ENCODE data around the gene KIF27. TPM values are rescaled to one million over a fixed set of nuclear protein-coding genes. Genes with fewer than 3 reads are reported as not detected.

KIF27 gene
- total and polyA plus RNA-seq, 10 of the 15 experiments (the other 5 are each of a cell fraction or from before 2014, with no cell fraction given) = 0.64 to 3.3 (median 1.3) TPM

DNA sequence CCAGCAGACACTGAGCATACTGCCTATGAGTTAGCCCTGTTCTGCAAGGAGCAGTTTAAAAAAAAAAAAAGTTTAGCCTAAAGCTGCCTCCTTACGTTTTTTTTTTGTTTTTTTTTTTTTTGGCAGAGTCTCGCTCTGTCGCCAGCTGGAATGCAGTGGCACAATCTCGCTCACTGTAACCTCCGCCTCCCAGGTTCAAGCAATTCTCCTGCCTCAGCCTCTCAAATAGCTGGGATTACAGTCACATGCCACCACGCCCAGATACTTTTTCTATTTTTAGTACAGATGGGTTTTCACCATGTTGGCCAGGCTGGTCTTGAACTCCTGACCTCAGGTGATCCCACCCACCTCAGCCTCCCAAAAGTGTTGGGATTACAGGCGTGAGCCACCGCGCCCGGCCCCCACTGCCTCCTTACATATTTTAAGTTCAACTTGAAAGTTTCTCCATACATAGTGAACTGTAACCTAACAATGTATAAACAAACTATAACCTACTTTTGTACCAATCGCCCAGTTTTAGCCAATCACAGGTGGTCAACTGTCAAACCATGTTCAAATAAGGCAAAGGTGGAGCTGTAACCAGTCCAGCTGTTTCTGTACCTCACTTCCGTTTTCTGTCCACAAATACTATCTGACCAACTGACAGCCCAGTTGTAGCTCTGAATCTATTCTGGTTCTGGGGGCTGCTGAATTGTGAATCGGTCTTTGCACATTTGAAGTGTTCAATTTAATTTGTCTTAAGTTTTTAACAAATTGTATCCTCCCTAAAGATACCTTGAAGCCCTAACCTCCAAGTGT, 120.8 kb downstream of the KIF27 start:
- TF ChIP-seq TCF3 (IDR thresholded peaks at IDR 0.05; ENCODE audit: borderline replicate concordance, insufficient read depth, low read depth, low read length) (no peak), RB1 (IDR thresholded peaks at IDR 0.05; ENCODE audit: borderline replicate concordance) (no peak)
- BruUV-seq (replicated peaks) = no TSS peak
- H2AFZ ChIP-seq (ENCODE audit: control insufficient read depth, low read depth, low read length) = no peak overlapping the region
- RAD21 ChIA-PET (ENCODE audit: unreplicated experiment) = no interaction called here
- H3K4me2 ChIP-seq (ENCODE audit: control insufficient read depth, insufficient read depth) = no peak overlapping the region
- no peaks in the 10 kb centered on the region for H3K79me2 ChIP-seq (ENCODE audit: control insufficient read depth, insufficient read depth, low read length)
- H4K20me1 ChIP-seq (ENCODE audit: control insufficient read depth, insufficient read depth) = no peaks in the 10 kb centered on the region
- DNase-seq (ENCODE audit: low read depth, low spot score) = no peak
- no peak for FAIRE-seq
- H3K27ac ChIP-seq (ENCODE audit: control insufficient read depth, insufficient read depth) = no peak overlapping the region
- no peaks in the 10 kb centered on the region for H3K27me3 ChIP-seq (replicated peaks in 1 of 2; ENCODE audit: control insufficient read depth in 2 of 2, insufficient read depth in 2 of 2, low read length in 1 of 2)
- no peaks in the 10 kb centered on the region for H3K9me3 ChIP-seq (replicated peaks; ENCODE audit: control insufficient read depth, insufficient read depth, low read length)
- no peaks in the 10 kb centered on the region for H3K4me1 ChIP-seq (ENCODE audit: control insufficient read depth, insufficient read depth, low read length)
- no peaks in the 10 kb centered on the region for H3K36me3 ChIP-seq (ENCODE audit: control insufficient read depth in 2 of 2, insufficient read depth in 2 of 2, low read length in 1 of 2)
- intact Hi-C loops (cut with micrococcal nuclease; ENCODE audit: unreplicated experiment) (no loop called here), in situ Hi-C loops (cut with MboI) (no loop called here)
- CTCF ChIA-PET = interaction anchor here (0.6 kb wide), 1 partner anchor 114 kb away, joined by 4 read pairs; no protein-coding TSS in a partner anchor
- POLR2A ChIA-PET = interaction anchor here (0.6 kb wide), 1 partner anchor 83 kb away, joined by 7 read pairs; no protein-coding TSS in a partner anchor
- H3K4me3 ChIP-seq = no peak overlapping the region
- H3K9ac ChIP-seq (ENCODE audit: control insufficient read depth, insufficient read depth, low read length) = no peak overlapping the region
- 75% methylated on average over 11 of the region's 13 CpGs for WGBS (ENCODE audit: insufficient coverage, insufficient replicate concordance, low lambda C conversion rate, missing lambda C conversion rate)
- SMC1A ChIA-PET (ENCODE audit: uncharacterized antibody, unreplicated experiment) = no interaction called here
- no peak for ATAC-seq

DNA sequence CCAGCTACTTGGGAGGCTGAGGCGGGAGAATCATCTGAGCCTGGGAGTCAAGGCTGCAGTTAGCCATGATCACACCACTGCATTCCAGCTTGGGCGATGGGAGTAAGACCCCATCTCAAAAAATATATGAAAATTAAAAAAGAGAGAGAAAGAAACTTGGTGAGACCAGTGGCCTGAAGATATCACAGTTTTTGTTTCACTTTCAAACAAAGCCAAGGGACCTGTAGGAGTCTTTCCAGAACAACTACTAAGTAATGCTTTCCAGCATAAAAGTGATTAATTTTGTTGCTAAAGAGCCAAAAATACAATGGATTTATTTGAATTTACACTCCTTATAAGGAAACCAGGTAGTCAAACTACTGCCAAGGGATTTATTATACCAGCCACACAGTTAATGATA, 127.2 kb downstream of the KIF27 start:
- H3K4me3 ChIP-seq = no peak overlapping the region
- in situ Hi-C loops (cut with MboI) = no loop called here
- no peaks in the 10 kb centered on the region for H3K9me3 ChIP-seq (replicated peaks; ENCODE audit: control insufficient read depth, insufficient read depth, low read length)
- CTCF ChIA-PET = interaction anchor here (1.0 kb wide), 1 partner anchor 173 kb away, joined by 4 read pairs; no protein-coding TSS in a partner anchor
- H3K4me2 ChIP-seq (ENCODE audit: control insufficient read depth, insufficient read depth) = peak overlapping the region; percentile 13; the same call in 1 of the 2 replicates
- SMC1A ChIA-PET (ENCODE audit: uncharacterized antibody, unreplicated experiment) = no interaction called here
- no peak overlapping the region for H3K9ac ChIP-seq (ENCODE audit: control insufficient read depth, insufficient read depth, low read length)
- RAD21 ChIA-PET (ENCODE audit: unreplicated experiment) = no interaction called here
- H3K27ac ChIP-seq (ENCODE audit: control insufficient read depth, insufficient read depth) = no peak overlapping the region
- H3K36me3 ChIP-seq (ENCODE audit: control insufficient read depth in 2 of 2, insufficient read depth in 2 of 2, low read length in 1 of 2) = no peaks in the 10 kb centered on the region
- no peaks in the 10 kb centered on the region for H4K20me1 ChIP-seq (ENCODE audit: control insufficient read depth, insufficient read depth)
- peak; percentile 46; the same call in 1 of the 3 replicates for ATAC-seq
- intact Hi-C loops (cut with micrococcal nuclease; ENCODE audit: unreplicated experiment) = no loop called here
- peak; percentile 62 for FAIRE-seq
- no peak for DNase-seq (ENCODE audit: low read depth, low spot score)
- WGBS (ENCODE audit: insufficient coverage, insufficient replicate concordance, low lambda C conversion rate, missing lambda C conversion rate) = 63% methylated on average over 2 of the region's 2 CpGs
- H3K79me2 ChIP-seq (ENCODE audit: control insufficient read depth, insufficient read depth, low read length) = no peaks in the 10 kb centered on the region
- POLR2A ChIA-PET = no interaction called here
- peak overlapping the region; percentile 71 for H2AFZ ChIP-seq (ENCODE audit: control insufficient read depth, low read depth, low read length)
- no peaks in the 10 kb centered on the region for H3K27me3 ChIP-seq (replicated peaks in 1 of 2; ENCODE audit: control insufficient read depth in 2 of 2, insufficient read depth in 2 of 2, low read length in 1 of 2)
- BruUV-seq (replicated peaks) = no TSS peak
- H3K4me1 ChIP-seq (ENCODE audit: control insufficient read depth, insufficient read depth, low read length) = no peaks in the 10 kb centered on the region
- no peak for TF ChIP-seq MEF2B (IDR thresholded peaks at IDR 0.05; ENCODE audit: partially characterized antibody, poor library complexity, severe bottlenecking)
- TF ChIP-seq RAD51 (IDR thresholded peaks at IDR 0.05) = no peak
- no peak for TF ChIP-seq RAD21 (IDR thresholded peaks at IDR 0.05; ENCODE audit: insufficient read depth, low read depth, low read length)
- TF ChIP-seq SUPT20H (IDR thresholded peaks at IDR 0.05; ENCODE audit: borderline replicate concordance, control insufficient read depth, low read depth, low read length) = no peak
- TF ChIP-seq, protein P1, sequence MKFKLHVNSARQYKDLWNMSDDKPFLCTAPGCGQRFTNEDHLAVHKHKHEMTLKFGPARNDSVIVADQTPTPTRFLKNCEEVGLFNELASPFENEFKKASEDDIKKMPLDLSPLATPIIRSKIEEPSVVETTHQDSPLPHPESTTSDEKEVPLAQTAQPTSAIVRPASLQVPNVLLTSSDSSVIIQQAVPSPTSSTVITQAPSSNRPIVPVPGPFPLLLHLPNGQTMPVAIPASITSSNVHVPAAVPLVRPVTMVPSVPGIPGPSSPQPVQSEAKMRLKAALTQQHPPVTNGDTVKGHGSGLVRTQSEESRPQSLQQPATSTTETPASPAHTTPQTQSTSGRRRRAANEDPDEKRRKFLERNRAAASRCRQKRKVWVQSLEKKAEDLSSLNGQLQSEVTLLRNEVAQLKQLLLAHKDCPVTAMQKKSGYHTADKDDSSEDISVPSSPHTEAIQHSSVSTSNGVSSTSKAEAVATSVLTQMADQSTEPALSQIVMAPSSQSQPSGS (IDR thresholded peaks at IDR 0.05; ENCODE audit: low read length) = no peak
- TF ChIP-seq POLR2AphosphoS5 (IDR thresholded peaks at IDR 0.05; ENCODE audit: low read length) = no peak
- TF ChIP-seq TAF1 (IDR thresholded peaks at IDR 0.05; ENCODE audit: borderline replicate concordance, low read depth, low read length) = no peak
- TF ChIP-seq EZH2 (IDR thresholded peaks at IDR 0.05; ENCODE audit: borderline replicate concordance, control insufficient read depth, low read depth, low read length) = no peak
- TF ChIP-seq FOXM1 (IDR thresholded peaks at IDR 0.05; ENCODE audit: low read depth, low read length) = no peak
- TF ChIP-seq NRF1 (conservative IDR thresholded peaks at IDR 0.05; ENCODE audit: low read depth, low read length) = no peak
- TF ChIP-seq RELA (IDR thresholded peaks at IDR 0.05; ENCODE audit: borderline replicate concordance, partially characterized antibody) = no peak
- TF ChIP-seq NFYA (IDR thresholded peaks at IDR 0.05; ENCODE audit: borderline replicate concordance, low read depth, low read length) = no peak
- TF ChIP-seq MYB (IDR thresholded peaks at IDR 0.05; ENCODE audit: borderline replicate concordance, low read depth, low read length) = no peak
- no peak for TF ChIP-seq LARP7 (IDR thresholded peaks at IDR 0.05)
- TF ChIP-seq JUND (IDR thresholded peaks at IDR 0.05; ENCODE audit: low read depth, low read length) = no peak

Measured in GM12878 (cell line).